ENCODE data around the gene TAGLN2.
A peak's percentile ranks its signal among the peaks of the same experiment; 100 is the strongest.

TAGLN2 gene

GRCh38 chr1:159928491-159929050 lies 3.3 kb upstream of the TAGLN2 start:
- H3K4me3 ChIP-seq (replicated peaks; ENCODE audit: low read depth, low read length), result no peak overlapping the region
- DNase-seq (ENCODE audit: extremely low read depth, insufficient read length), result no peak
- H3K27me3 ChIP-seq (replicated peaks; ENCODE audit: control insufficient read depth, insufficient read depth, low read length), result no peaks in the 10 kb centered on the region
- H3K36me3 ChIP-seq (ENCODE audit: control insufficient read depth, insufficient read depth, low read length), result no peaks in the 10 kb centered on the region
- TF ChIP-seq CTCF (IDR thresholded peaks at IDR 0.05; ENCODE audit: insufficient read depth, low read length, poor library complexity, severe bottlenecking), result no peak

GRCh38 chr1:159927849-159928431 lies 2.6 kb upstream of the TAGLN2 start:
- TF ChIP-seq CTCF (IDR thresholded peaks at IDR 0.05; ENCODE audit: insufficient read depth, low read length, poor library complexity, severe bottlenecking), result peak; percentile 26
- Histone ChIP-seq H3K27me3 (replicated peaks; ENCODE audit: control insufficient read depth, insufficient read depth, low read length) (no peaks in the 10 kb centered on the region), H3K36me3 (ENCODE audit: control insufficient read depth, insufficient read depth, low read length) (no peaks in the 10 kb centered on the region), H3K4me3 (replicated peaks; ENCODE audit: low read depth, low read length) (no peak overlapping the region)
- no peak for DNase-seq (ENCODE audit: extremely low read depth, insufficient read length)

GRCh38 chr1:159927211-159927848 lies 2.0 kb upstream of the TAGLN2 start:
- Histone ChIP-seq H3K36me3 (ENCODE audit: control insufficient read depth, insufficient read depth, low read length) (no peaks in the 10 kb centered on the region), H3K27me3 (replicated peaks; ENCODE audit: control insufficient read depth, insufficient read depth, low read length) (no peaks in the 10 kb centered on the region), H3K4me3 (replicated peaks; ENCODE audit: low read depth, low read length) (no peak overlapping the region)
- TF ChIP-seq CTCF (IDR thresholded peaks at IDR 0.05; ENCODE audit: insufficient read depth, low read length, poor library complexity, severe bottlenecking), result no peak
- DNase-seq (ENCODE audit: extremely low read depth, insufficient read length), result no peak

- DNase-seq (ENCODE audit: extremely low read depth, insufficient read length), result no peak
- Histone ChIP-seq H3K4me3 (replicated peaks; ENCODE audit: low read depth, low read length) (peak overlapping the region; percentile 85), H3K36me3 (ENCODE audit: control insufficient read depth, insufficient read depth, low read length) (no peaks in the 10 kb centered on the region), H3K27me3 (replicated peaks; ENCODE audit: control insufficient read depth, insufficient read depth, low read length) (no peaks in the 10 kb centered on the region)
- TF ChIP-seq CTCF (IDR thresholded peaks at IDR 0.05; ENCODE audit: insufficient read depth, low read length, poor library complexity, severe bottlenecking), result no peak
Measured at GRCh38 chr1:159925719-159926078, 392 bp upstream of the TAGLN2 start.

DNA sequence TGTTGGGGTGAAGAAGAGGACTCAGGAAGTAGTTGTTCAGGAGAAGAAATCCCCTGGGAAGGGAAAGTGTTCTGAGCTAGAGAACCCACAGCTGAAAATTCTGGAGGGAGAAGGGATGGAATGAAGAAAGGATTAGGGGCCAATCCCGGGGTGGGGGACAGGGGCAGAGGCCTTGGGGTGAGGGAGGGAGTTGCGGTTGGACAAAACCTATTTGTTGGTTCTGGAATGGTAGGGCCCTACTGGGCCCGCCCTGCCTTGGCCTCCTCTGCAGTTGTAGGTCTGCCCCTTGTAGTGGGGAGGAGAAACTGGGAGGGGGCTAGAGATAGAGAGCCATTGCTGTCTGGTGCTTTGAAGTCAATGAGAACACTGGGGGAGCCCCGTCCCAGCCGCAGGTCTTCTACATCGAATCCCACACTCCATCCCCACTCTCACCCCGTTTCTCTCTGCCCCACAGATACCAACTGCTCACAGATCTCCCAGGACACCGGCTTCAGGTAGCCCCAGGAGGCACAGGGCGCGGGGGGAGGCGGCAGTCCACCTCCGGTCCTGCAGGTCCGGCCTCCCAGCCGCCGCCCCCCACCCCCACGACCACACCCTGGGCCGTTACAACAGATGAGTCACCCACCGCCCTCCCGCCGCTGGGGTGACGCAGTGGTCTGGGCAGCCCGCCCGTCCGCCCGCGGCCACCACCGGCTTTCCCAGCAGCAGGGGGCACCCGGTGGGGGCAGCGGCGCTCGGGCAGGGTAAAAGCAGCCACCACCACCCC lies 1.1 kb downstream of the TAGLN2 start:
- no peak for TF ChIP-seq CTCF (IDR thresholded peaks at IDR 0.05; ENCODE audit: insufficient read depth, low read length, poor library complexity, severe bottlenecking)
- peak overlapping the region; percentile 85 for H3K4me3 ChIP-seq (replicated peaks; ENCODE audit: low read depth, low read length)
- H3K36me3 ChIP-seq (ENCODE audit: control insufficient read depth, insufficient read depth, low read length), result peaks cover 11% of the 10 kb centered on the region
- H3K27me3 ChIP-seq (replicated peaks; ENCODE audit: control insufficient read depth, insufficient read depth, low read length), result no peaks in the 10 kb centered on the region
- DNase-seq (ENCODE audit: extremely low read depth, insufficient read length), result peak; percentile 79
